ENCODE measurements around the gene KIT.

Gene KIT

DNA sequence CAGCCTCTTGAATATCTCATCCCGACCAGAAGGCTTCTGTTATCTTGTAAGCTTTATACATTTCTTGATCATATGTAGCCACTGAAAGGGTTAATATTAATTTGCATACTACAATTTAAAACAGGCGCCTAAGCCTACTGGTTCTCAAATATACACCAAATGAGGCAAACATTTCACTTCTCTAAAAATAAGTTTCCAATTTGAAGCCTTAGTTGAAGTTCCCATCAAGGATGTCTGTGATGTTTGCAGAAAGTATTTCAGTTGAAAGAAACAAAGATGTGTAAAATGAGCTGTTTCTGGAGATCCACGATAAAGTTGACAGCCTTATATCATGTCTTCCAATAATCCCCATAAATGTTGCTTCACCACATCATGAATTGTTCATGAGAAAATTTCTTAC is 70.6 kb downstream of the KIT start:
- Histone ChIP-seq H3K27ac (no peak overlapping the region), H3K4me3 (no peak overlapping the region)
- no peak for DNase-seq (ENCODE audit: low spot score)
- TF ChIP-seq, protein P1, sequence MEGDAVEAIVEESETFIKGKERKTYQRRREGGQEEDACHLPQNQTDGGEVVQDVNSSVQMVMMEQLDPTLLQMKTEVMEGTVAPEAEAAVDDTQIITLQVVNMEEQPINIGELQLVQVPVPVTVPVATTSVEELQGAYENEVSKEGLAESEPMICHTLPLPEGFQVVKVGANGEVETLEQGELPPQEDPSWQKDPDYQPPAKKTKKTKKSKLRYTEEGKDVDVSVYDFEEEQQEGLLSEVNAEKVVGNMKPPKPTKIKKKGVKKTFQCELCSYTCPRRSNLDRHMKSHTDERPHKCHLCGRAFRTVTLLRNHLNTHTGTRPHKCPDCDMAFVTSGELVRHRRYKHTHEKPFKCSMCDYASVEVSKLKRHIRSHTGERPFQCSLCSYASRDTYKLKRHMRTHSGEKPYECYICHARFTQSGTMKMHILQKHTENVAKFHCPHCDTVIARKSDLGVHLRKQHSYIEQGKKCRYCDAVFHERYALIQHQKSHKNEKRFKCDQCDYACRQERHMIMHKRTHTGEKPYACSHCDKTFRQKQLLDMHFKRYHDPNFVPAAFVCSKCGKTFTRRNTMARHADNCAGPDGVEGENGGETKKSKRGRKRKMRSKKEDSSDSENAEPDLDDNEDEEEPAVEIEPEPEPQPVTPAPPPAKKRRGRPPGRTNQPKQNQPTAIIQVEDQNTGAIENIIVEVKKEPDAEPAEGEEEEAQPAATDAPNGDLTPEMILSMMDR (IDR thresholded peaks at IDR 0.05): no peak

DNA sequence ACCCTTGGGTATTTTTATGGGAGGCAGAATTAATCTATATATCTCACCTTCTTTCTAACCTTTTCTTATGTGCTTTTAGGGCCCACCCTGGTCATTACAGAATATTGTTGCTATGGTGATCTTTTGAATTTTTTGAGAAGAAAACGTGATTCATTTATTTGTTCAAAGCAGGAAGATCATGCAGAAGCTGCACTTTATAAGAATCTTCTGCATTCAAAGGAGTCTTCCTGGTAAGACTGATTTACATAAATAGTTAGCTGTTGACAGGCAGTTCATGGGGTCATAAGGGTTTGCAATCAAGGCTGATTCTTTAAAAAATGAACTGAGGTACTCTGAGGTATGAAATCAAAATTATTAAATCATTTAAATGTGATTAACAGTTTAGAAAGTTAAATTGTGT is 71.5 kb downstream of the KIT start:
- H3K4me3 ChIP-seq: no peak overlapping the region
- H3K27ac ChIP-seq: no peak overlapping the region
- TF ChIP-seq, protein P1 (IDR thresholded peaks at IDR 0.05): no peak
- no peak for DNase-seq (ENCODE audit: low spot score)

DNA sequence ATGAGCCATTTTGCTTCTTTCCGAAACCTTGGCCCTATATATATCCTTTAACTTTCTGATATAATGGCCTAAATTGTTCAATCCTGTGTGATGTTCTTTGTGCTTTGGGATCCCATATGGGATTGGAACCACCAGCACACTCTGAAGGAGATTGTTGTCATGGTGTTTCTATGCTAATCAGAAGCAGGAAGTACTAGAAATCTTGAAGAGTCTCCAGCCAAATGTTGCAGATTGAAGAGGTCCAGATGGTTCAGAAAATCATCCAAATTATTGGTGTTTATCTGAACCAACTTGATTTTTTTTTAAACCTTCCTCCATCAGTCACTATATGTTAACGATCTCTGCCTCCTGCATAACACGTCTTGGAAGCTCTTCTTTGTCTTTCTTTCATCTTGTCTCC is 72.8 kb downstream of the KIT start:
- TF ChIP-seq, protein P1 (IDR thresholded peaks at IDR 0.05): no peak
- Histone ChIP-seq H3K27ac (no peak overlapping the region), H3K4me3 (no peak overlapping the region)
- no peak for DNase-seq (ENCODE audit: low spot score)

DNA sequence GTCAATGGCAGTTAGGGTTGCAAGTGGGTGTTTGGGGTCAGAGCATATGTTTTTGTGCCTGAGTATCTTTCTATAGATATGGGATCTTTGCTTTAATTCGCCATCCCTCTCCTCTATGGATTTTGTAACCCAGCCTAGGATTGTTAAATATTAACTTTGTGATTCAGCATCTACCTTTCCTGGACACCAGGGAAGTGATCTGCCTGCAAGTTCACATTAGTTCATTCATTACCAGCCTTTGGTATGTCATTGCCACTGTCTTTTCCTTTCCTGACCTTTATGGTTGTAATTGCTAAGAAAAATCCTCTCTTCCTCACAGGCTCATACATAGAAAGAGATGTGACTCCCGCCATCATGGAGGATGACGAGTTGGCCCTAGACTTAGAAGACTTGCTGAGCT is 73.8 kb downstream of the KIT start:
- TF ChIP-seq, protein P1 (IDR thresholded peaks at IDR 0.05): no peak
- Histone ChIP-seq H3K27ac (no peak overlapping the region), H3K4me3 (no peak overlapping the region)
- DNase-seq (ENCODE audit: low spot score): no peak

DNA sequence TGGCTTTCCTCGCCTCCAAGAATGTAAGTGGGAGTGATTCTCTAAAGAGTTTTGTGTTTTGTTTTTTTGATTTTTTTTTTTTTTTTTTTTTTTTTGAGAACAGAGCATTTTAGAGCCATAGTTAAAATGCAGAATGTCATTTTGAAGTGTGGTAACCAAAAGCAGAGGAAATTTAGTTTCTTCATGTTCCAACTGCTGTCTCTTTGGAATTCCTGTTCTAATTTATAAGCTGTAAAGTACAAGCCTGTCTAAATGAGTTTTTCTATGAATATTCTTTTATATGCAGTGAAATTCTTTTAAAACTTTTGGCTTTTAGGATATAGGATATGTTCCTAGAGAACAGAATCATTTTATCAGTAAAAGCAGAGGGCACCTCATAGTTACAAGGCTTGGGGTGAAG is 74.2 kb downstream of the KIT start:
- Histone ChIP-seq H3K4me3 (no peak overlapping the region), H3K27ac (no peak overlapping the region)
- no peak for DNase-seq (ENCODE audit: low spot score)
- TF ChIP-seq, protein P1 (IDR thresholded peaks at IDR 0.05): no peak

DNA sequence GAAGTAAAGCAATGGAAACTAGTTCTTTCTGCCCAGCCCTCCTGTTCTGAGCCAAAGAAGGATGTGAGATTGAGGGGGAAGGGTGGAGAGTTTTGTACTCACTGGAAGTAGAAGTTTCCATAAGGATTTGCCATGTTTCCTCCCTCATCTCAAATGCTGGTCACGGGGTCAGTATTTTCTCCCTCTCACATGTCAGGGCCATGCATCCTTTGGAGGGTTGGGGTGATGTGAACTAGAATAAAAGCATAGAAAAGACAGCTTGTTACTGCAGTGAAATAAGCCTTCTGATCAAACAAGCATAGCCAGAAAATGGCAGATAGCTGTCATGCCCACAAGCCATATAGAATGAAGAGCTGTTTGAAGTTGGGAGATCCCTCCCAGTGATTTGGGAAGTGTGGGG is 79.7 kb downstream of the KIT start:
- Histone ChIP-seq H3K4me3 (no peak overlapping the region), H3K27ac (no peak overlapping the region)
- DNase-seq (ENCODE audit: low spot score): no peak
- TF ChIP-seq, protein P1 (IDR thresholded peaks at IDR 0.05): no peak

DNA sequence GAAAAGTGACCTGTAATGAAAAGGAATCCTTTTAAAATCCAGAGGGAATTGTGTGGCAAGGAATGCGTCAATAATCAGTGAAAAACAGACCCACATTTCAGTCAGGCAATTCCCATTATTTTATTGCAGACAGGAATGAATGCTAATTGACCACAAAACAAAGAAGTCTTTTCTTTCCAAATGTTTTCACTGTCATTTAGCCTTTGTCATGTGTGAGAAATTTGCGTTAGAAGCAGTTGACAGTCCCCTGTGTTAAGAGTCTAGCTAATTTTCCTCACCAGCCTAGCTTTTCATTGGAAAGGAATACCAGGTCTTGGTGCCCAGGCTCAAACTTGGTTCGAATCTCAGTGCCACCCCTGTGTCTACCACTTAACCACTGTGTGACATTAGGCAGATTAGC is 83.4 kb downstream of the KIT start:
- no peak overlapping the region for H3K27ac ChIP-seq
- no peak overlapping the region for H3K4me3 ChIP-seq
- no peak for DNase-seq (ENCODE audit: low spot score)
- TF ChIP-seq, protein P1 (IDR thresholded peaks at IDR 0.05): no peak
